NOMO-1 treated with dmso at 0.1 percent for 144 hours (cell line): ENCODE measurements around the gene RAPGEF1.

Experiments used
- DNase-seq: peaks from one replicate; lab custom pipeline; 2025; ENCODE audit not compliant: unreplicated experiment; lab: John Stamatoyannopoulos, UW

The RAPGEF1 gene

DNA sequence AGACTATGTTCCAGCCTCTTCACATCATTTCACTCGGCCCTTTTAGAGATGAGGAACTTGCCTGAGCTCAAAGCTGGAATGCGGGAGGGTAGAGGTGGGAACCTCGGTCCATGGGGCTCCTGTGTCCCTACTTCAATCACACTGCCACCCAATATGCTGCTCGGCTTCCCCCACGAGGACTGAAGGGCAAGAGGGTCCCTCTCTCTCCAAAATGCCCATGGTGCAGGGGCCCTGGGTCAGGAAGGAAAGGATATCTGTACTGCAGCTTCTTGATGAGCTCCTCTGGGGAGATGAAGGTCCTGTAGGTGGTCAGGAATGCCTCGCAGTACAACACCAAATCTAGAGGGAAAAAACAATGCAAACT is 148.0 kb downstream of the RAPGEF1 start:
- no peak for DNase-seq

DNA sequence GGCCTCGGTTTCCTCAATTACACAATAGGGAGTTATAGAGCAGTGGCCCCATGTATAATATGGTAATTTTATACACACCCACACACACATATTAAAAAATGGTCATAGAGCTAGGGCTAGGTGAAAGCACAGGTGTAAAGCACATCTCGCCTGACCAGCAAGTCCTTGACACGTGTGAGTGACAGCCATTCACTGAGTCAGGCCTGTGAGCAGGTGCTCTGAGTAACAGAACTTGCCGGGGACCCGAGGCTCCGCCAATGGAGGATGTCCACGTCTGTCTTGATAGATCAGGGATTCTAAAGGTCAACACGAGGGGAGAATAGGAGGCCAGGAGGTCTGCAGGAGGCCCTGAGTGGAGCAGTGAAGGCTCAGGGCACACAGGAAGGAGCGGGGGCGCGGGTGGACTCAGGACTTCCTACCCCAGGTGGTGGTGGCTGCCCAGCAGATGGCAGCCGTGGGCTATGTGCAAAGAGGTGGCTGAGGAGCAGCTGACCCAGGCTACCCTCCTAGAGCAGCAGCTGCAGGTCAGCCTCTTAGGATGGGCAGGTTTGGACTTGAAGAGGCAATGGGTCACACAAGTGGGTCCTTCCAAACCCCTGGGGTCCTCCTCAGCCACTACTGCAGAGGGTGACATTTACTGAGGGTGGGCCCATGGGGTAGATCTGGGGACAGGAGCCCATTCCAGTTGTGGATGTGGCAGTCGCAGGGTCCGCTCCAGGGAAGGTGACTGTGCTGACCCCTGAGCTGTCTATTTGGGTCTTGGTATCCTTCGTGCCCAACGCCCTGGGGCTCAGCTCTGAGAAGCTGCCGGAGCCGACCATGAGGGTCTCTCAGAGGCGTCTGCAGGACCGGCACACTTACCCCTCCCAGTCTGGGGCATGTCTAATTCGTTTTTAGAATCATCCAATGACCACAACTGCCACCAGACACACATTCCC is 148.7 kb downstream of the RAPGEF1 start:
- DNase-seq = peak; percentile 54

DNA sequence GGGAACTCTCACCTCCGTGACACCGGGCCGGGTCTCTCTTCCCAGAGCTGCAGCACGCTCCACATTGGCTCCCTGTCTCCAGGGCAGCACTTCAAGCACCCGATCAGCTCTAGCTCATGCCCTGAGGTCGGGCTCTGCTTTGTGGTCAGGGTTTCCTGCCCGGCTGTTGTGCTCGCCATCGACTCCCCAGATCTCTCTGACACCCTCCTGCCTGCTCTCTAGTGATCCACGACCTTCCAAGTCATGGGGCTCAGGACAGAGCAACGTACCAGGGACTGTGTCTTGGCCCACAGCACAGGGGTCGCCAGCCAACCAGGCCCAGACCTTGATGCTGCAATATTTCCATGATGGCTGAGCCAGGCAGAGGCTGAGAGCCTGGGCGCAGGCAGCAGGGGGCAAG is 149.4 kb downstream of the RAPGEF1 start:
- DNase-seq = no peak

DNA sequence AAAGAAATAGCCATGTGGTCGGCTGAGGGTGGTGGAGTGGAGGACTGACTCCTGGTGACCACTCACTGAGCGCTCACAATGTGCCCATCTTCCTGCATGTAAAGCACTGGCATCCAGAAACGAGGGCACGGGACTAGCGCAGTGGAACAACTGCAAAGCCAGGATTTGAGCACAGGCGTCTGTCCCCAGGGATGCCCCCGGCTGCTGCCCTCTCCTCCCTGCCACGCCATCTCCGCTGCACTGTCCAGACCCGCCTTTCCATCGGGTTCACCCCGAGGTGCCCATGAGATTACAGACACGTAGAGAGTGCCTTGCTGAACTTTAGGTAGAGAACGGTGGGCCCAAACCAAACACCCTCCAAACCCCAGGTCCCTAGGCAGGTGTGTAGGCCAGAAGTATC is 149.9 kb downstream of the RAPGEF1 start:
- no peak for DNase-seq

DNA sequence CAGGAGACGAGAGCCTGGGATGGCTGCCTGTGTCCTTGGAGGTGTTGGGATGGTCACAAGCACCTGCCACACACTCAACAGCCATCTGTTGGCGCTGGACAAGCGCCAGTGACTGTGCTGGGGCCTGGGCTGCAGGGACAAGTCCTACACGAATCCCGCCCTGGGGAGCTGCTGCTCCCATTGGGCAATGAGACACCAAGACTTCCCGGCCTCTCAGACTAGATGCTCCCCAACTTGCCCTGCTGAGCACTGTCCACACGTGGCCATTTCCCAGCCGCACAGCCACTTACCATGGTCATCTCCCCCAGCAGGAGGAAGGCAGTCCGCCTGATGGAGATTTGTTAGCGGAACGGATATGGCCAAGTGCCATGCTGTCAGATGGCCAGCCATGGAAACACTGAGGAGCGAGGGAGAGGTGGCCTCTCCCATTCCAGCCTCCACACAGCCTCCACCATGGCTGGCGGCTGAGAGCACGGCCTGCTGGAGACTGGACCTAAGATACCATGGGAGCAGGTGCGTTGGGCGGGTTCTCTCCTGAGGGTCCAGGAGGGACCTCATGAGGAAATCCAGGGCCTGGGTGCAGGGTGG is 150.7 kb downstream of the RAPGEF1 start:
- no peak for DNase-seq

DNA sequence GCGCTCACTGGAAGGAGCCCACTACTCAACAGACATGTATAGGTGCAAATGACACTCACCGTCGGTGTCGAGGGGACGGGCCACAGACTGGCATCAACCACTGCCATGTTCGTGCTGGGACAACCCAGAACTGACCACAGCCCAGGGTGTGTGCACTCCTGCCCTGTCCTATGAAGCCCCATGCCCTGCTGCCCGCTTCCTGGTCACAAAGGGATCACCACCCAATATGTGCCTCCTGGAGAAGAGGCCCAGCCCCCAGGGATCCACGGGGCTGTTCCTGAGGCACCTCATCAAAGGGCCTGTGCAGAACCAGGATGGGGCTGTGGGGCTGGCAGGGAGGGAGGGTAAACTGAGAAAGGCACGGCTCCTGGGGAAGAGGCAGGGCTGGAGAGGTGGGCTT is 151.5 kb downstream of the RAPGEF1 start:
- DNase-seq = no peak

DNA sequence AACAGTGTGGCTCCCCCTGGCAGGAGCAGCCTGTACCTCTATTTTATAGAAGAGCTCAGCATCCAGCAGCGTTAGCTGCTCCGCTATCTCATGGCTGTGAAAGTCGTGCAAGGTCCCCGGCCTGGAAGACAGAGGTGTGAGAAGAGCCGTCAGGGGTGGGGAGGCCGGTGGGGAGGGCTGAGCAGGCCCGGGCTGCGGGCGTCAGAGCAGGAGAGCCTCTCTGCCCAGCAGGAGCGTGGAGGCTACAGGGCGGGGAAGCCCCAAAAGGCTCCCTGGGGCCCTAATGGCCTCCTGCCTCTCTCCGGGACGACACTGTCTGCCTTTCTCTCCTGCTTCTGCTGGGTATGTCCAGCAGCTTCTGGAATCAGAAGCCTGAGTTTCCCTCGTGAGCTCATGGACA is 152.0 kb downstream of the RAPGEF1 start:
- DNase-seq = no peak

DNA sequence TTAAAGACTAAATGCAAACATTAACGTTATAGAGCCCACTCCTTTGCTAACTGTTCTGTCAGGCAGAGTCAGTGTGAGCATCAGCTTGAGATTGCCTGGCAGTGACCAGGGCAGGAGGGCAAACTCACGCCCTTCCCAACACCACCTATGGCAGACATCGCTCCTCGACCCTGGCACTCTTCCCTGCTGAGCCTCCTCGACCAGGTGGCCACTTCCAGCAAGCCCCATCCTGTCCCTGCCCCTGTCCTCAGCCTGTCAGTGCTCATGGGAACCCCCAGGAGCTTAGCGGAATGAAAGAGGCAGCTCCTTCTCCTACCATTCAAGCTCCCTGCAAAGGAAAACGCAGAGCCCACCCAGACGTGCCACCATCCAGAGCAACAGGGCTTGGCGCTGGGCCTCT is 152.5 kb downstream of the RAPGEF1 start:
- DNase-seq = no peak

DNA sequence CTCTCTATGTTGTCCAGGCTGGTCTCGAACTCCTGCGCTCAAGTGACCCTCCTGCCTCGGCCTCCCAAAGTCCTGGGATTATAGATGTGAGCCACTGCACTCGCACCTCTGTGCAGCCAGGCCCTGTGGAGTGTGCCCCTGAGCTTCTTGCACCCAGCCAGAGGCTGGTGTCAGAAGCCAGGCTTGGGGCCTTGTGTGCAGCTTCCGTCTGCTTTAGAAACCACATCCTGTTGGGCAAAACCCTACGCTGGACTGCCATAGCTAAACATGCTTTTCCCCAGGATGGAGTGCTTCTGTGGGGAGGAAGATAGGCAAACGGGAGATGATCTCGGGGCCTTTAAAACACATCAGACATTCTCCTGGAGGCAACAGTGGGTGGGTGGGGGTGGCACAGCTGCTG is 154.5 kb downstream of the RAPGEF1 start:
- DNase-seq = peak; percentile 77

DNA sequence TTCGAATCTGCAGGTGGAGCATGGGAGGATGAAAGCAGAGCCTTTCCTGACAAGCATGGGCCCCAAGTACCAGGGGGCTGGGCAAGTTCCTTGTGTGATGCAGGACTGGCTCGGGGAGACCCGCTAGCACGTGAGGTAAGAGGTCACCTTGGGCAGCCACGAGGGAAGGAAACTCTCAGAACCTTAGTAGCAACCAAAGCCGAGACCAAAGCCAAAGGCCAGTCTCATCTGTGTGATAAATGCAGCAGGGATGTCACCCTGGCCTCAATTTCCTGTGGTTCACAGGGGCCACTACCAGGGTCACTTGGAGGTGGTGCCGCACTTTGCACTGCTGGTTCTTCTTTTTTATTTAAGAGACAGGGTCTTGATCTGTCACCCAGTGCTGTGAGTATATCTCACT is 155.0 kb downstream of the RAPGEF1 start:
- DNase-seq = no peak

DNA sequence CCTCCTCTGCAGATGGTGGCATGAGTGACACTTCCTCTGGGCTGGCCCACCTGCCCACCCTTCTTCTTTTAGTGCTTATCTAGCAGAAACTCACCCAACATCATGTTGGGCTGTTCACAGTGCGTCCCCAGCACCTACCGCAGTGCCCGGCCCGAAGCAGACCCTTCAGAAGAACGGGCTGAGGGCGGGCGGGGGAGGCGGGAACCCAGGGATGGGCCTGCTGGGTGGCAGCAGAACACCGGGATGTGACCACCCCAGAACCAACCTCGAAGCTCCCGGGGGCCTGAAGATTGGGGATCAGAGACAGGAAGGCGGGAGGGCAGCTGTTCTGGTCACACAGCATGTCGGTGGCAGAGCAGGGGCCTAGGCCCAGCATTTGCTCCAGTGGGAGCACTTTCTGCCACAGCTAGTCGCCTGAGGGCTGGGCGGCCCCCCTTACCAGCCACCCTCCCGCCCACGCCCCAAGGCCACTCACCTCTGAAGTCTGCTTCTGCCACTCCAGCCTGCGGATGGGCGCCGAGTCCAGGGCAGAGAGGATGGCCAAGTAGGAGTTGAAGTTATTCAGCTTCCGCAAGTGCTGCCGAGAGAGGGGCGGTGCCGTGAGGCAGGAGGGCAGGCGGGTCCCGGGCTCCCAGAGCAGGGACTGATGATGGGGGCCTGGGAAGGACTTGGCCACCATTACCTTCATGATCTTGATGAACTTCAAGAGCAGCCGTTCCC is 155.9 kb downstream of the RAPGEF1 start:
- DNase-seq = no peak

DNA sequence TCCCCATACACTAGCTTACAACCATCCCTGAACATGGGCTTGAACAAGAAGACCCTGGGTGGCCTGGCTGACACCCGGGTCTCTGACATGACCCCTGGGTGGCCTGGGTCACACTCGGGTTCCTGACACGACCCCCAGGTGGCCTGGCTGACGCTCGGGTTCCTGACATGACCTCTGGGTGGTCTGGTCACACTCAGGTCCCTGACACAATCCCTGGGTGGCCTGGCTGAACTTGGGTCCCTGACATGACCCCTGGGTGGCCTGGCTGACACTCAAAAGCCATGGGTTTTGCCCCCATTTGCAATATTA is 156.6 kb downstream of the RAPGEF1 start:
- DNase-seq = no peak

DNA sequence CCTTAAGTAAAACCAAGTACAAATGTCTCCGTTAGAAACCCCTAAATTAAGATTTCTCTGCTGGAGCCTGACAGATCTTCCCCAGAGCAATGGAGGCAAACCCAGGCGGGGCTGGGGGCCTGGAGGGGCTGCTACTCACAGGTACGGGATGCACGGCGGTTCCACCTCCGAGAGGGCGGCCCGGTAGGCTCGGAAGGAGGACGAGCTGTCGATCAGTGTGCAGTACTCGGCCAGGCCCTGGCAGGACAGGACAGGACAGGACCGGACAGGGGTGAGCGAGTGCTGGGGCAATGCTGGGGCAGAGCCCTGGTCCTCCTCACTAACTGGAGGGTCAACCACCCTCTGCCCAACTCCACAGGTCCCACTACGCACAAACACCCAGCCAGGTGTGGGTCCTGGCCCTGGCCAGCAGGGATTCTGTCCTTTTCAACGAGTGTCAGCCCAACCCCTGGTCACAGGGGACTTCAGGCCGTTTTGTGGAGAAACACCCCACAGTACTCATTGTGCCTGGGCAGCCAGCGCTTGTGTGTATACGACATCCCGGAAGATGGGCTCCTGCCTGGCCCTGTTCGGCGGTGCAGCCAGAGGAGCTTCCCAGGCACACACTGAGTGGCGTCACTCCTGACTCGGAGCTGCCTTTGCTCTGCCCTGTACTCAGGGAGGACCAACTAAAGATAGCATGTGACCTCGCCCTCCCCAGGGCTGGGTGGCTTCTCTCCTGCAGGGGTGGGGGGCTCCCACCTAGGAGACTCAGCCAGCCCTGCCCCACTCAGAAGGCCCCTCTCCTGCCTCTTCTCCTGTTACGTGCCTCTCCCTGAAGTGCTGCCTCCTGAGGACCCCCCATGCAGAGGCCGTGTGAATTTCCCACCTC is 157.2 kb downstream of the RAPGEF1 start:
- no peak for DNase-seq

DNA sequence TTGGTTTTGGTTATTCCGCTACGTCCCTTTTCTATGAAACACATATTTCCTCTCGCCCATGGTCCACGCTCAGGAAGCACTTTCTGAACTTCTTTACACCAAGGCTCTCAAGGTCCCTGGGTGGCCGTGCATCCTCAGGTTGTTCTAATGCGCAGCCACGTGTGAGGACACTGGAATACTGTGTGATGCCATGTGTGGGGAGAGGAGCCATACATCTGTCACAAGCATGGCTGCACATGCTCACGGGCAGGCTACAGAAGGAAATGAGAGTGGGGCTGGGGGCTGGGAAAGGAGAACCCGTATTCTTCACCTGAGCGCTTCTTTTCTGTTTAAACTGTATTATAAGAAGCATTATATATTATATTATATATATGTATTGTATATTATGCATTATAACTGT is 157.8 kb downstream of the RAPGEF1 start:
- DNase-seq = no peak

DNA sequence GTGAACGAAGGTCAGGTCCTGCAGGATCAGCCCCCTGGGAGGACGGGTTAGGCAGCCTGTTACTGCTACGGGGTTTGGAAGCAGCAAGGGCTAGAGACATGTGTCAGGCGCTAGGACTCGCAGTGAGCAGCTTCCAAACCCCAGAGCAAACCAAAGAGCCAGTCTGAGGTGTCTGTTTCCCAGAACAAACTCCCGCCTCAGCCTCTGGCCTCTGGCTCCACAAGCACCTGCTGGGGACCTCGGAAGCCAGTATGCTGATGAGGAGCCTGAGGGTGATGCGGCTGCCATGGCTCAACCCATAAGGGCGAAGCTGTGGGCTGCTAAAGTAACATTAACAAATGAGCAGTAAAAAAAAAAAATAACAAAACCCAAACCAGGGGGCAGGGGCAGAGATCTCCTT is 159.5 kb downstream of the RAPGEF1 start:
- no peak for DNase-seq

DNA sequence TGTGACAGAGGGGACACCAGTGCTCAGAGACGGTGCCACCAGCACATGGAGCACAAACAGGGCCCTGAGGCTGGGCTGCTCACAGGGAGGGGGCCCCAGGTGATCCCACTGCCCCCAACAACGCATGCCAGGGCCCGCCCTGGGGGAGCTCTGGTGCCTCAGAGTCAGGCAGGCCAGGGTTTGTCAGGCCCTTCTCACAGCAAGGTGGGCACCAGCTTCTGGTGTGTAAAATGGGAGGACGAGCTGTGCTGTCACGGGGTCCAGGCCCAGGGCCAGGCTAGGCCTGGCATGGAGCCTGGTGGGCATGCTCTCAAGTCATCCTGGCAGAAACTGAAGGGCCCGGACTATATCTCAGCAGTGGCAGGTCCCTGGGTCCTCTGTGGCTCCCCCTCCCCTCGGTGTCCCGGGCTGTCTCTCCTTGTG is 160.1 kb downstream of the RAPGEF1 start:
- no peak for DNase-seq

DNA sequence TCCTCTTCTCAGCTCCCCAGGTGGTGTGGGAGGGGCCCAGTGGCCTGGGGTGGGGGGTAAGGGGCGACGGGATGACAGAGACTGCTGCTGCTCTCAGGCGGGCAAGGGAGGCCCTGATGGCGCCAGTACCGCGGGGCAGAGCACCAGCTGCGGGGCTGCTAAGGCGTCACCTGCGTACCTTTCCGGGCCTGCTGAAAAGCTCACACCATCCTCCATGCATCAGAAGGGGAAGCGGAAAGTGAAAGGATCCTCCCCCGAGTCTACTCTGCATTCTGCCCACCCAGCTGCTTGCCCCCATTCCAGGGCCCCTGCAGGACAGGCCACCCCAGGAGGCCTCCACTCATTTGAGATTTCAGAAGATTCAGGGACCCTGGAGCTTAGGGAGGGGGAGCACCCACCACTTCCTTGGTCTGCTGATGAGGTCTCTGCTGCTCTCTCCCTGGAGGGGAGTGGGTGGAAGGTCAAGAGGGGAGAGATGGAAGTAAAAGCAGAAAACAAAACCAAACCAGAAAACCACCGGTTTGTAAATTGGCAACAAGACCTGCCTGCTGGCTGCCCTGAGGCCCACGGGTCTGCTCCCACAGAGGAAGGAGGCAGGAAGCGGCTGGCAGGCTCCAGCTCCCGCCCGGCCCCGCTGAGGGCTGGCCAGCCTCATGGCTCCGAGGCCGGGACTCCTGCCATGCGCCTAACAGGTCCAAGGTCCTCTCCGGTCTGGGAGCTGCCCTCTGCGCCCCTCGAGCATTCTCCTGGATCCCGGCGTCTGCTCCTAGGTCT is 161.0 kb downstream of the RAPGEF1 start:
- no peak for DNase-seq

DNA sequence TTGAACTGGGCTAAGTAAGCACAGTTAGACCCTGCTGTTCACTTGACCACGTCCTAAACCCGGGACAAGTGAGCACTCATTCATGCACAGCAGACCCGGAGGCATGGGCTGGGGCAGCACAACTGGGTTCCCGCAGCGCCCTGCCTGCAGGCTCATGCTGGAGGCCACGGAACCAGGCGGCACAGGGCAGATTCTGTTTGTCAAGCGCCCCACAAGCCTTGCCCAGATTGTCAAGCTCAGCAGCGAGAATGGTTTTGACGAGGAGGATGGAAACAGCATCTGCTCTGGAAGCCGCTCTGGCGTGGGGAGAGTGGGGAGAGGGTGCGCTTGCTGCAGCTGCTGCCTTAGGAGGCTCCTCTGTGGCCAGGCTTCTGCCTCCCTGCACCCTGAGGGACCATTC is 161.9 kb downstream of the RAPGEF1 start:
- DNase-seq = no peak

DNA sequence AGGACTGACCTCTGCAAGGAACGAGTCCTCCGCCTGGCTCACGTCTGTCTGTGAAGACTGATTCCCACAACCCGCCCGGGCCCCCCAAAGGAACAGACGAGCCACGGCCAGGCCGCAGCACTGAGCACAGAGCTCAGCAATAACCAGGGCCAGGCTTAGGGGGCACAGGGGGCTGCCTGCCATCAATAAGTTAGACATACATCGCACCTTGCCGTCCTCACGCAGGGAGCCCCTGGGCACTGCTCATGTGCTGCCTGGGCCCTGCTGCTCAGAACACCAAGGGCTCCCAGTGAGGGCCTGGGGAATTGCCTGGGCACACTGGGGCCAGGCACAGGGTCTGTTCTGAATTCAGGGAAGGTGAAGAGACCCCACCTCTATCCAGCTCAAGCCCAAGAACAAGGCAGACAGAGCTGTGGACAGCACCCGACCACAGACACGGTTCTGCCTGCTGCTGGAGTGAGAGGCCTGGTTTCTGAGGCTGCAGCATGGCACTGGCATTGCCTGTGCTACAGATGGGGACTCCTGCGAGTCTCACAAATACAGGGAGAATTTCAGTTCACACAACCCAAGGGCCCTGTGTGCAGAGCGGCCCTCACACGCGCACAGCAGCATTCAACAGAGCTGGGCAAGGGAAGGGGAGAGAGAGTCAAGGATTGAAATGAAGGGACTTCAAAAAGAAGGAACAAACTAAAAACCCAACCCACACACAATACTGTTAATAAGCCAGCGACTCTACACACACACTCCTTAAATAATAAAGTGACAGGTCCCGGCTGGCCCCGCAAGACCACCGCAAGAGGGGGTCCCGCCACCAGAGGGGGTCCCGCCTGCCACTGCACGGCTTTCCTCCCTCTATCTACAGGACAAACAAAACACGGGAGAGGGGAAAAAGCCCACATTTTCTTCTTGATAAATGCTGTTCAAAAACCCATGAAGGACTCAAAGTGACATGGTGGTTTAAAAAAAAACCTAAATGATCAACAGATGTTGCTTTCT is 162.6 kb downstream of the RAPGEF1 start:
- no peak for DNase-seq
